SK-MEL-5 (cell line): Measurements from ENCODE around the gene ACP1. TPM values are rescaled to one million over a fixed set of nuclear protein-coding genes. Genes with fewer than 3 reads are reported as not detected.

Source experiments
- DNase-seq: peaks from one replicate; pipeline ENCODE4 v3.0.0-alpha.2; 2016; ENCODE audit warnings: low read depth, low spot score
- in situ Hi-C: cut with HindIII; loops from 2 replicates; pipeline ENCODE4 v1.10.0; 2016; ENCODE audit warnings: low sequenced_read_pairs, high pct_unique_total_duplicates, low pct_unique_long_range_greater_than_20kb
- total RNA-seq: library from RNA; depleted of rRNA; stranded (reverse); fragments of >200 nt; shearing (Covaris generic); gene quantifications from 2 replicates; pipeline ENCODE4 v1.2.3, GENCODE V29; 2014

ACP1 gene
- total RNA-seq, 1 experiment from 2014 or later = 268 TPM

DNA sequence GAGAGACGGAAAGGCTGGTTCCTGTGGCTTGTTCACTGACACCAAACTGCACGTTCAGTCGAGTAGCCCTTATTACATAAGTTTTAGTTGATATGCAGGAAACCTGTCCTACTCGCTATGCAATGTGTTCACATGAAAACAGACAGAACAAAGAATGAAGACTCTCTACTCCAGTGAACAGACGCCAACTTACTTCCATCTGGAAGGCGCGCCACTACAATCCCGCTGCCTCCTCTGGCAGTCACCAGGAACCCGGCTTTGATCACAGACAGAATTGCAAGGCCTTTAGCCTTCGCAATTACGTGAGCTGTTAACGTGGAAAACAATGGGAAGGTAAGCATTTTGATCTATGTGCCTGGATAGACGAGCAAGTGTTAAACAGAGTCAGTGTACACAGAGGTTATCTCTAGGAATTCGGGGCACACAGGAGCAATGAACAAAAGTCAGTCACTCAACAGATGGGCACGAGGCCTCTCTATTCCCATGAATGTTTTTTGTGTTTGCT is 15.2 kb upstream of the ACP1 start:
- in situ Hi-C loops = no loop called here
- no peak for DNase-seq

- in situ Hi-C loops = no loop called here
- DNase-seq = no peak
Measured at GRCh38 chr2:252001-252602, 12.6 kb upstream of the ACP1 start.

- in situ Hi-C loops = no loop called here
- DNase-seq = no peak
Measured at GRCh38 chr2:253202-253638, 11.5 kb upstream of the ACP1 start.

DNA sequence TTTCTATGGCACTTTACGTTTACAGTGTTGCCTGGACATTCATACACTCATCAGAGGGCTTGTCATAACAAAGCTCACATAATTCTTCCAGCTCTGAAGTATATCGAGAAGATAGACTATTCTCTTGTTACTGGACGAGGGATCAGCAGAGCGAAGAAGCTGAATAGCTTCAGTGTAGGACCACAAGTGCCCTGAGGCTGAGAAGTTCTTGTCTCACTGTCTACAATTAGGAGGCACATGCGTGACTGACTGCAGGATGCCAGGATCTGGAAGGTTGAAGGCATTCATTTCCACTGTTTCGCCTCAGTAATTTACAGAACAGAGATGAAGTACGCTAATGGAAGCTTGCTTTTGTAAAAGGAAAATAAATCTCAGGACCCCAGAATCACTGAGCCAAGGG is 10.5 kb upstream of the ACP1 start:
- peak; percentile 99 for DNase-seq
- in situ Hi-C loops = no loop called here

DNA sequence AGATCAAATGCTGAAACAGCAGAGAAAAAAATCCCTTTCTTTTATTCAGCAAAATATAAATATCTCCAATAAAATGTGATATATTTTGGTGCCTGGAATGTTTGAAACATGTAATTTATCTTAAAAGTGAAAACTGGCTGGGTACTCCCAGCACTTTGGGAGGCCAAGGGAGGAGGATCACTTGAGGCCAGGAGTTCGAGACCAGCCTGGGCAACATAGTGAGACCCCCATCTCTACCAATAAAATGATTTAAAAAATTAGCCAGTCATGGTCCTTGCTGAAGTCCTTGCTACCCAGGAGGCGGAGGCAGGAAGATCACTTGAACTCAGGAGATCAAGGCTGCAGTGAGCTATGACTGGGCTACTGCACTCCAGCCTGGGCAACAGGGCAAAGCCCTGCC is 9.6 kb upstream of the ACP1 start:
- in situ Hi-C loops = no loop called here
- DNase-seq = no peak

- no peak for DNase-seq
- in situ Hi-C loops = no loop called here
Measured at GRCh38 chr2:256094-256493, 8.7 kb upstream of the ACP1 start.

DNA sequence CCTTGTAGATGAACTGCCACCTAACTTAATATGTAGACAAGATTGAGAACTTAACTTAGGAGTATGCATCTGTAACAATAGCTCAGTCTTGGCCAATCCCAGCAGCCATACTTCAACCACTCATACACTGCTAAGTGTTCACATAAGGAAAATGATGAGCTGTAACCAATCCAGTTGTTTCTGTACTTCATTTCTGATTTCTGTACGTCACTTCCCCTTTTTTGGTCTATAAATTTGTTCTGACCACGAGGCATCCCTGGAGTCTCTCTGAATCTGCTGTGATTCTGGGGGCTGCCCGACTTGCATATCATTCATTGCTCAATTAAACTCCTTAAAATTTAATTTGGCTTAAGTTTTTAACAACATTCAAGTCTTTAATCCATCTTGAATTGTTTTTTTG is 7.3 kb upstream of the ACP1 start:
- no peak for DNase-seq
- in situ Hi-C loops = no loop called here

DNA sequence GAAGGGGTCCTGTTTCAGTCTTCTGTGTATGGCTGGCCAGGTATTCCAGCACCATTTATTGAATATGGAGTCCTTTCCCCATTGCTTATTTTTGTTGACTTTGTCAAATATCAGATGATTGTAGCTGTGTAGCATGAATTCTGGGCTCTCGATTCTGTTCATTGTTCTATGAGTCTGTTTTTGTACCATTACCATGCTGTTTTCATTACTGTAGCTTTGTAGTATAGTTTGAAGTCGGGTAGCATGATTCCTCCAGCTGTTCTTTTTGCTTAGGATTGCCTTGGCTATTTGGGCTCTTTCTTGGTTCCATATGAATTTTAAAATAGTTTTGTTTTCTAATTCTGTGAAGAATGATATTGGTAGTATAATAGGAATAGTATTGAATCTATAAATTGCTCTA is 6.9 kb upstream of the ACP1 start:
- in situ Hi-C loops = no loop called here
- no peak for DNase-seq

DNA sequence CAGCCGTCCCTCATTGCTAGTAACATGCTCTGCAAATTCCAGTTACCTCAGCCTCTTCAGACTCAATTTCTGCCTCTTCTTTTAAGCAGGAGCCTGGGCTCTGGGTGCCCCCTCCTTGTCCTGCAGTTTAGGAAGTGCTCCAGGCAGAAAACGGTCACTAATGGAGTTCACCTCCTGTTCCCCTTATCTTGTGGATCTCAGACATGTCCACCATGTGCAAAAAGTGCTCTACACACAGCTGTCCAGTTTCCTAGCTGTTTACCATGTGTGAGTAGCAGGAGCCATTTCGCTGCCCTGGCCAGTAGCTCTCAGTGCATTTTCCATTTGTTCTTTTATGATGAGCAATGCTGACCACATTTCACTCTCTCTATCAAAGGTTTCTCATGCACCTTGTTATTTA is 5.8 kb upstream of the ACP1 start:
- in situ Hi-C loops = no loop called here
- DNase-seq = no peak

GRCh38 chr2:259789-260331 is 4.9 kb upstream of the ACP1 start:
- DNase-seq = no peak
- in situ Hi-C loops = no loop called here

GRCh38 chr2:260507-261161 is 4.1 kb upstream of the ACP1 start:
- in situ Hi-C loops = no loop called here
- no peak for DNase-seq

- DNase-seq = peak; percentile 9
- in situ Hi-C loops = no loop called here
Measured at GRCh38 chr2:262117-262516, 2.6 kb upstream of the ACP1 start.

GRCh38 chr2:263022-263738 is 1.6 kb upstream of the ACP1 start:
- in situ Hi-C loops = no loop called here
- no peak for DNase-seq

DNA sequence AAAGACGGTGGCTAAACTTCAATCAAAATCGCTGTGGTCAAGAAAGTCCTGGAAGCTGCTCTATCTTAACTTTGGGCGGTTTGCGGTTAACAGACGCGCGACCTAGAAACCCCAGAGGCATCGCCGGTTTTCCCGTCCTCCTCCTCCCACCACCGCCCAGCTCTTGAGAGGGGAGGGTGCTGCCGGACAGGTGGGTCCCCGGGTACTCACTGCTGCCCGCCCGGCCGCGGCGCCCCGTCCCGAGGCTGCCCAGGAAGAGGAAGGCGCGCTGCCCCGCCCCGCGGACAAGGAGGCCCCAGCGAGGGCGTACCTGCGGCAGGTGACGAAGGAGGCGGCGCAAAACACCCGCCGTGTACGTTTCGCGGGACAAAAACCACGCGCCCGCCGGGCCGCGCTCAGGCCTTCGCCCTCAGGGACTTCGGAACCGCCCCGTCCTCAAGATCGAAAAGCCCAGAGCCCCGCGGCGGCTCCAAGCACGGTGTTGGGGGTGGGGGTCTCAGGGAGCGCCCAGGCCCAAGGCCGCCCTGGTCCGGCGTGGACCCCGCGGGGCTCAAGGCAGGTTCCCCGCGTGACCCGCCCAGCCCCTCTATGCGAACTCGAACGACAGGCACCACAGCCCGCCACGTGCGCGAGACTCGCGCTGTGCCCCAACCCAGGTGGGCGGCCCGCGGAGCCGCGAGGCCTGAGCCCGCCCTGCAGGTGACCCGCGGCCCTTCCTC is 814 bp upstream of the ACP1 start, which contains the start of gene SH3YL1:
Gene SH3YL1, minus strand, starts transcription at position 259 of the 719 bp plus-strand sequence. Its CDS starts 48 bp downstream, at position 211.
- DNase-seq = no peak
- in situ Hi-C loops = no loop called here

DNA sequence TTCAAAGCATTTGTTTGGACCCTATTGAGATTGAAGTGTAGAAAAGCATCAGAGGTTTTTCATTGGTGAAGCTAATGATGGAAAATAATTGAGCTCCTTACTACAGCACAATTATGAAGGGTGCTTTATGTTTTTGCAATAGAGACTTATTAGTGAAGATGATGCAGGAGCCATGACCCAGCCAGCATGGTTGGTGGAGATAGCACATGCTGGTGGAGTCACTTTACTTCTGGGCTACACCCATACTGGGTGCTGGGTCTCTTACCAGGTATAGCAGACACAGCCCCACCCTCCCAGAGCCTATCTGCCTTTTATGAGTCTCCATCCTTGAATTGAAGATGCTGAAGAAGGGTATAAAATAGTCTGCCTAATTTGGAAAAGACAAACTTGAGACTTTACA is 3.6 kb downstream of the ACP1 start:
- DNase-seq = no peak
- in situ Hi-C loops = no loop called here

DNA sequence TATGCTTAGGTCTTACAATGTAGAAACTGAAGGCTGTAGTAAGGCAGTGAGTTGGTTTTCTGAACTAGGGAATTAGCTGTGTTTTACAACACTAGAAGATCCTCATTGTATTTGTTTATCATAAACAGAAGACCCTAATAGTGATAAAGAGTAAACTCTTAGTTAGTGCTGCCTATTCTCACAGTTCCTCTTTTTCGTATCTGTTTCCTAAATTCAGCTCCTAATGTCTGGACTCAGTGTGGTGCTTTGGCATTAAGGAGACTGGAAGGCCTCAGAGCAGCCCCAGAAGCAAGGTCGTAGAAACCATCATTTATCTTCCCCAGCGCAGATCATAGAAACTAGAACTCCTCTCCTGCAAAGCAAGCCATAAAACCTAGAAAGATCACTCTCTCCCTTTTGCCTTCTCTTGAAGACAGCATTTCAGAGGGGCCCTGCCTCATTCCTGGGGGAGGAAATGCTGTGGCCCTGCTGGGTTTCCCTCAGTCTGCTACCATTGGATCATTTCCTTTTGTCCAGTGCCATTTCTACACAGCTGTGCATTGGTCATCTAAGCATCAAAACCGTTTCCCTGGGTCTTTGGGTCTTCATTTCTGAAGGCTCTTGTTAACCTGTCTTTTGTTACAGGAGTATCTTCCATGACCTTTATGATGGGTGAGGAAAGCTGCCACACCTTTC is 4.7 kb downstream of the ACP1 start:
- in situ Hi-C loops = no loop called here
- no peak for DNase-seq

GRCh38 chr2:270861-271260 is 6.1 kb downstream of the ACP1 start:
- no peak for DNase-seq
- in situ Hi-C loops = no loop called here
